BLaER1 (cell line): ENCODE results near the gene BOC.

Experiments
- H3K27ac ChIP-seq: shearing (Covaris generic); formaldehyde crosslinking; 2 replicates; pipeline ENCODE4 v1.8.1; 2022
- H3K27me3 ChIP-seq: shearing (Covaris generic); formaldehyde crosslinking; 2 replicates; pipeline ENCODE4 v1.8.1; 2022
- H3K36me3 ChIP-seq: shearing (Covaris generic); formaldehyde crosslinking; 2 replicates; pipeline ENCODE4 v1.8.1; 2022
- H3K4me1 ChIP-seq: shearing (Covaris generic); formaldehyde crosslinking; 2 replicates; pipeline ENCODE4 v1.8.1; 2022
- H3K4me2 ChIP-seq: shearing (Covaris generic); formaldehyde crosslinking; 2 replicates; pipeline ENCODE4 v1.8.1; 2022
- H3K4me3 ChIP-seq: shearing (Covaris generic); formaldehyde crosslinking; 2 replicates; pipeline ENCODE4 v1.8.1; 2022
- H3K9ac ChIP-seq: shearing (Covaris generic); formaldehyde crosslinking; 2 replicates; pipeline ENCODE4 v1.8.1; 2022
- H3K9me3 ChIP-seq: shearing (Covaris generic); formaldehyde crosslinking; 2 replicates; pipeline ENCODE4 v1.8.1; 2022
- H4K20me1 ChIP-seq: shearing (Covaris generic); formaldehyde crosslinking; 2 replicates; pipeline ENCODE4 v1.8.1; 2022
- Cebpa-rat ChIP-seq: shearing (Covaris generic); IDR thresholded peaks from 2 replicates; pipeline ENCODE4 v1.8.1; 2022

Gene BOC

DNA sequence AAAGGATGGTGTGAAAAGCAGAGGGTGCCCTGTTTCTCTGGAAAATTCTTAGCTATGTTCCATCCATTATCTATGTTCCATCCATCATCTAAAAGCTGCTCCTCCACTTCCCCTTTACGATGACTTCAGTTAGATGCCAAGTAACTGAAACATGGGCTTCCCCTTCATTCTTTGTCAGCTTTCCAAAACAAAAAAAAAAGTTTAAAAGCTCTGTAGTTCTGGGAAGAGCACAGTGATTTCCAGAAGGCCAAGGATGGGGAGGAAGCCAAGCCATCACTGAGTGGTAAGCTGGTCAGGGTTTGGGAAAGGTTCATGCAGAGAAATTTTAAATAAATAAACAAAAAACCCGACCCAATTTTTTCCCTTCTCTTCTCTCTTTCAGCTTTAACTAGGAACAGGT is 118.4 kb downstream of the BOC start:
- Histone ChIP-seq H3K9me3 (no peaks in the 10 kb centered on the region), H3K36me3 (no peaks in the 10 kb centered on the region), H3K9ac (no peak overlapping the region), H3K27me3 (no peaks in the 10 kb centered on the region), H4K20me1 (no peaks in the 10 kb centered on the region), H3K4me2 (no peak overlapping the region), H3K27ac (no peak overlapping the region), H3K4me1 (no peaks in the 10 kb centered on the region), H3K4me3 (no peak overlapping the region)
- TF ChIP-seq Cebpa-rat = no peak

DNA sequence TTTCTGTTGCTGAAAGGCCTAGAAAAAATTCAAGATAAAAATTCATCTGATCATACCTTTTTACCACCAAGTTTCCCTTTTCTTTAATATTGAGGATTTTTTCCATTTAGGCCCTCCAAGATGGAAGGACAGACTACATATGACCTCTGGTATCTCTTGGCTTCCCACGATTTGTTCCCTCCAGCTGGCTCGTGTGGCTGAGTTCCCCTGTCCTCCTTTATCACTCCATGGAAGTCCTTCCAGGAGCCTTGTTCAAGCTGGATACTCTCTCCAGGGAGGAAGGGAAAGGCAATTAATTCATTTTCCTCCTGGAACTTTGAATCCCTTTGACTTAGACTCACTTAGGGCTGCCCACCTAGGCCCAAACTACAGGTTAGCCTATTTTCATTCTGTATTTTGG is 119.4 kb downstream of the BOC start:
- Histone ChIP-seq H3K4me1 (no peaks in the 10 kb centered on the region), H3K27ac (no peak overlapping the region), H3K36me3 (no peaks in the 10 kb centered on the region), H3K4me2 (no peak overlapping the region), H4K20me1 (no peaks in the 10 kb centered on the region), H3K9me3 (no peaks in the 10 kb centered on the region), H3K27me3 (no peaks in the 10 kb centered on the region), H3K4me3 (no peak overlapping the region), H3K9ac (no peak overlapping the region)
- no peak for TF ChIP-seq Cebpa-rat

DNA sequence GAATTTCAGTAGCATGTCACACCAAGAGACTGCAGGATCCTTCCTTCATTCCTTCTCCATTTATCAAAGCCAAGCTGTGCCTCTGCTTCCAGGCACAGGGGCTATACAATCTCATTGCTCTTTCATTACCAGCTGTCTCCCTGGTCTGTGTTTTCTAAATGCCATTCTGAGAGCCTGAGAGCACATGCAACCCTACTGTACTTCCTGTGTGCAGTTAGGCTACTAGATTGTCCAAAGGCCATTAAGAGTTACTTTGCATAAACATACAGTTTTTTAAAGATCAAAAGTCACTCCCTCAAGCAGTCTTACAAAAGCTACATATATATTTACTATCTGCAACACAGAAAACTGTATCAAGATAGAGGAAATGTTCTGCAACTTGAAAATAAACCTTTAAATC is 119.8 kb downstream of the BOC start:
- Histone ChIP-seq H3K4me1 (no peaks in the 10 kb centered on the region), H3K27ac (no peak overlapping the region), H3K9ac (no peak overlapping the region), H4K20me1 (no peaks in the 10 kb centered on the region), H3K4me2 (no peak overlapping the region), H3K9me3 (no peaks in the 10 kb centered on the region), H3K4me3 (no peak overlapping the region), H3K27me3 (no peaks in the 10 kb centered on the region), H3K36me3 (no peaks in the 10 kb centered on the region)
- TF ChIP-seq Cebpa-rat = no peak
